Esophagus squamous epithelium (tissue), 4 donors: Measurements from ENCODE around the gene JARID2.

ENCODE experiments used
- POLR2A ChIP-seq, 4 donors: fragments of 450-650 bp; IDR thresholded peaks; one replicate each; pipeline ENCODE4 v1.6.1; 2017; ENCODE audit warnings: antibody characterized with exemption in 4 of 4, mild to moderate bottlenecking in 4 of 4, moderate library complexity in 3 of 4
- TF ChIP-seq, protein P1 (sequence below), 6 experiments: fragments of 450-650 bp in 4 of 6; fragments of 200-600 bp in 2 of 6; sonication (generic) in 2 of 6; IDR thresholded peaks; one replicate each; pipeline ENCODE4 v1.5.1; 2016 to 2019; ENCODE audit warnings: antibody characterized with exemption in 6 of 6, mild to moderate bottlenecking in 4 of 6, moderate library complexity in 4 of 6

DNA sequence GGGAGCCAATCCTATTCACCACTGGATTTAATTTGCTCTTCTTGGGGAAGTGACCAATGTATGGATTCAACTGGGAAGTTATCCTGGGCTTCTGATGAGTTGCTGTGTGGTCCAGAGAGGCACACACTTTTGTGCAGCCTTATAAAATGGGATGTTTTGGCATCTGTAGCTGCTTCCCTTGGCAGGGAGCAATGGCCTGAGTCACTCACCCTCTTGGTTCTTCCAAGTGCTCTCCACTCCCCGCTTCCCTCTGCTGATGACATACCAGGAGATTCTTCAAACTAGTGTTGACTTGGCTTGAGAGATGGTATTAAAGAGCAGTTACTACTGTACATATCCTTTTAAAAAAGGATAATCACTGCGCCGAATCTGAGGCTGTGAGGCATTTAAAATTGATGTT, 105.8 kb downstream of the JARID2 start:
- TF ChIP-seq, protein P1, sequence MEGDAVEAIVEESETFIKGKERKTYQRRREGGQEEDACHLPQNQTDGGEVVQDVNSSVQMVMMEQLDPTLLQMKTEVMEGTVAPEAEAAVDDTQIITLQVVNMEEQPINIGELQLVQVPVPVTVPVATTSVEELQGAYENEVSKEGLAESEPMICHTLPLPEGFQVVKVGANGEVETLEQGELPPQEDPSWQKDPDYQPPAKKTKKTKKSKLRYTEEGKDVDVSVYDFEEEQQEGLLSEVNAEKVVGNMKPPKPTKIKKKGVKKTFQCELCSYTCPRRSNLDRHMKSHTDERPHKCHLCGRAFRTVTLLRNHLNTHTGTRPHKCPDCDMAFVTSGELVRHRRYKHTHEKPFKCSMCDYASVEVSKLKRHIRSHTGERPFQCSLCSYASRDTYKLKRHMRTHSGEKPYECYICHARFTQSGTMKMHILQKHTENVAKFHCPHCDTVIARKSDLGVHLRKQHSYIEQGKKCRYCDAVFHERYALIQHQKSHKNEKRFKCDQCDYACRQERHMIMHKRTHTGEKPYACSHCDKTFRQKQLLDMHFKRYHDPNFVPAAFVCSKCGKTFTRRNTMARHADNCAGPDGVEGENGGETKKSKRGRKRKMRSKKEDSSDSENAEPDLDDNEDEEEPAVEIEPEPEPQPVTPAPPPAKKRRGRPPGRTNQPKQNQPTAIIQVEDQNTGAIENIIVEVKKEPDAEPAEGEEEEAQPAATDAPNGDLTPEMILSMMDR (IDR thresholded peaks at IDR 0.05) = no peak
- TF ChIP-seq POLR2A (IDR thresholded peaks at IDR 0.05) = no peak
